Measurements from ENCODE around the gene IQCN. TPM values are rescaled to one million over a fixed set of nuclear protein-coding genes. Genes with fewer than 3 reads are reported as not detected.

The IQCN gene
- total RNA-seq, 2 experiments from 2014 or later, result 0.40 to 0.59 TPM

DNA sequence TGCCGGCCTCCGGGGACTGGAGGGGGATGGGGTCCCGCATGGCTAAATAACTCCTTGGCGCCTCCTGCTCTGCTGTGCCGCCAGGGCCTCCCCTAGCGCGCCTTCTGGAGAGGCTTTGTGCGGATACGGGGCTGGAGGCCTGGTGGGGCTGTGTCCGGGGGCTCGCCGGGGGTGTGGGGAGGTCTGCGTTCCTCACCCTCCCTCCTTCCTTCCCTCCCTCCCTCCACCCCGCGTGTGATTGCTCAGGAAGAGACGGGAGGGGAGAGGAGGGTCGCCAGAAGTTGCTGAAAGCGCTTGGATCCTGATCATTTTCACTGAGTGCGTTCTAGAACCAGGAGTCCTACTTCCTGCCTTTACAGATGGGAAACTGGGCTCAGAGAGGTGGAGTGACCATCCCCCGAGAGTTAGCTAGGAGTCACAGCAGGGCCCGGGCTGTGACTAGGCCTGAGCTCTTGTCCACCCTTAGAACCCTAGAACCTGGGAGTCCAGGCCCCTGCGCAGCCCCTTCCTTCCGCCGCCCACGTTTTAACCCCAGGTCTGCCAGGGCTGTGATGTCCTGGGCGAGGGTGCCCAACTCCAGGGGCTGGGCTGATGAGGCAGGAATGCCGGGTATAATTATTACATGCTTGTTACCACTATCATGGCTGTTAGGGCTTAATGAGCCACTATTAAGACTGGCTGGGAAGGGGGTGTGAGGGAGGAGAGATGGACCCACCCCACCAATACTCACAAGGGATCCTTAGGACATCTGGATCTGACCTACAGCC is 8.0 kb upstream of the IQCN start:
- ChIA-PET POLR2A (interaction anchor here (0.5 to 6.6 kb wide), 19 partner anchors 10 to 764 kb away, joined by 3 to 281 read pairs (median 5); partner anchors contain the start of genes LSM4, MPV17L2, PGPEP1 and RAB3A), CTCF (interaction anchor here (1.3 to 8.0 kb wide), 7 partner anchors 9 to 78 kb away, joined by 4 to 155 read pairs (median 116); partner anchors contain the start of genes LSM4 and RAB3A)

DNA sequence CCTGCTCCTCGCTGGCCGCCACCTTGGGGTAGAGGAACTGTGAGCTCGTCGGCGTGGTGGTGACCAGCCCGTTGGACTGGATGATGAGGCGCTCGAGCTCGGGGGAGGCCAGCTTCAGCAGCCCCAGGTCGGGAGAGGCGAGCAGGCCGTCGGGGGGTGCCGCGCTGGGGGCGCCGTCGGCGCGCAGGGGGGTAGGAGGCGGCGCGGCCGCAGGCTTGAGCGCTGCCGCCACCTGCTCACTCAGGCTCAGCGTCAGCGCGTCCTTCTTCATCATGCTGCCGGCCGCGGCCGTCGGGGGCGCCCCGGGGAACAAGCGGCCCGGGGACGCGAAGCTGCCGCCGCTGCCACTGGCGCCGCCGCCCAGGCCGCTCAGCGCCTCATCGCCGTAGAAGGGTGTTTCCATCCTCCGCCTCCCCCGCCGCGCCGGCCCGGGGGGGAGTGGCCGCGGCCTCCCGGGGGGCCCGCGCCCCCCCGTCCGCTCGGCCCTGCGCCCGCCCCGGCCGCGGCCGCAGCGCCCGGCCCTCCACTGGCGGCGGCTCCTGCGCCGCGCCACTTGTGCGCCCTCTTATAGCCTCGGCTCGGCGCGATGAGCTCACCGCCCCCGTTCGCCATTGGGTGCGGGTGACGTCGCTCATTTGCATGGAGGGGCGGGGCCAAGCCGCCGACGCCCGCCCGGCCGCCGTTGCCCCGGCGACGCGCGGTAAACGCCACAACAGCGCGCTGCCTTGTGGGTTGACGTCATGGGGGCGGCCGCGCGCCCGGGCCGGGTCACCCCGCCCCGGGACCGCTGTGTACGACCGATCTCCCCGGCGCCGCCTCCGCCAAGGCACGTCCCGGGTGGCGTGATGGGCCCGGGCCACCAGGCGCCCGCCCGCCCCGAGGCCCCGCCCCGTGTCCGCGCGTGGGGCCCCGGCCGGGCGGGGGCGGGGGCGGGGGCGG is 7.1 kb upstream of the IQCN start, which contains the start of gene JUND:
Gene JUND, minus strand, starts transcription at position 541 of the 939 bp plus-strand sequence. Its CDS starts 138 bp downstream, at position 403.
- ChIA-PET POLR2A (interaction anchor here (0.5 to 6.6 kb wide), 24 partner anchors 10 to 763 kb away, joined by 3 to 281 read pairs (median 5); partner anchors contain the start of genes LSM4, MPV17L2, PGPEP1 and RAB3A), CTCF (interaction anchor here (1.3 to 8.0 kb wide), 9 partner anchors 10 to 77 kb away, joined by 4 to 155 read pairs (median 30); partner anchors contain the start of genes LSM4, PGPEP1 and RAB3A)

DNA sequence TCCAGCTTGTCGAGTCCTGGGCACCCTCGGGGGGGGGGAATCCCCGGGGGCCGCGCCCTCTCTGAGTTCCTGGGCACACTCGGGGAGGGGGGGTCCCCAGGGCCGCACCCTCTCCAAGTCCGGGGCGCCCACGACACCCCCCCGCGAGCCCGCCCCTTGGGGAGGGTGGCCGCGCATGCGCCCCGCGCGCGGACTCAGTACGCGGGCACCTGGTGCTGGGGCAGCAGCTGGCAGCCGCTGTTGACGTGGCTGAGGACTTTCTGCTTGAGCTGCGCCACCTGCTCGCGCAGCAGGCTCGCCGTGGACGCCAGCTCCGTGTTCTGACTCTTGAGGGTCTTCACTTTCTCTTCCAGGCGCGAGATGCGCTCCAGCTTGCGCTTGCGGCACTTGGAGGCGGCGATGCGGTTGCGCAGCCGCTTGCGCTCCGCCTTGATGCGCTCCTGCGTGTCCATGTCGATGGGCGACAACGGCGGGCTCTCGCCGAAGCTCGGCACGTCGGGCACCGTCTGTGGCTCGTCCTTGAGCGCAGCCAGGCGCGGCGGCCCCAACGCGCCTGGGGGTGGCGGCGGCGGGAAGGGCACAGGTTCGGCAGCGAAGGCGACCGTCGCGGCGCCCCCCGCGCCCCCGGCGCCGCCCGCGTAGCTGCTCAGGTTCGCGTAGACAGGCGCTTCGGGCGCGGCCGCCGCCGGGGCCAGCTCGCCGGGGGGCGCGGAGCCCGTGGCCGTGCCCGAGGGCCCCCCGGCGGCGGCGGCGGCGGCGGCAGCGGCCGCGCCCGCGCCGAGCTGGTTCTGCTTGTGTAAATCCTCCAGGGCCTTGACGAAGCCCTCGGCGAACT is 6.2 kb upstream of the IQCN start:
- ChIA-PET CTCF (interaction anchor here (1.0 to 8.0 kb wide), 12 partner anchors 11 to 128 kb away, joined by 3 to 155 read pairs (median 27); partner anchors contain the start of genes LSM4, PGPEP1, PIK3R2 and RAB3A), POLR2A (interaction anchor here (0.6 to 6.6 kb wide), 17 partner anchors 11 to 558 kb away, joined by 3 to 281 read pairs (median 6); partner anchors contain the start of genes LSM4, RAB3A and SSBP4)

DNA sequence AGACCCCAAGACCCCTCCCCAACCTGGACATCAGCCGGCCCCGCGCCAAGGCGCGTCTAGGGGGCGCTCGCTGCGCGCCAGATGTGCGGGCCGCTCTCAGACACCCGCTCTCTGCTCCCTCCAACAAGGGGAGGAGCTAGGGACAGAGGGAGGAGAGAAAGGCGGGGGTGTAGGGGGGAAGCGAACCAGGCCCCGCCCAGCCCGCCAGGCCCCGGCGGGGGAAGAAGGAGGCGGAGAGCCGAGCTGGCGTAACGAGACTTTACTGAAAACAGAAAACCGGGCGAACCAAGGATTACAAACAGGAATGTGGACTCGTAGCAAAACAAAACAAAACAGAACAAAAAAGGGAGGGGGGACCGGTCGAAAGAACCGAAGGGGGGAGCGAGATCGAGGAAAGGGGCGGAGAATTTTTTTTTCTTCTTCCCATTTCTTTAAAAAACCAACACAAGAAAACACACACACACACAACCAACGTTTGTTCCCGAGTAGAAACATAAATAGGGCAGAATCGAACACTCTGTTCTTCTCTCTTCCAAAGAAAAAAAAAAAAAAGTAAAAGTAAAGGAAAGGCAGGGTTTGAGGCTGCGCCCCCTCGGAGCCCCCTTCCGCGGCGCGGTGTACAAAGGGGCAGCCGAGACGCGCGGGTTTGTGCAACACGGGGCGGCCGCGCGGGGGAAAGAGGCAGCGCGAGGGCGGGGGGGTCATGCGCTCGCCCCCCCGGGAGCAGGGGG is 5.4 kb upstream of the IQCN start:
- POLR2A ChIA-PET, result interaction anchor here (0.5 to 6.6 kb wide), 18 partner anchors 10 to 972 kb away, joined by 3 to 281 read pairs (median 6); partner anchors contain the start of genes LSM4, RAB3A and SSBP4
- CTCF ChIA-PET, result interaction anchor here (0.6 to 8.0 kb wide), 30 partner anchors 11 to 279 kb away, joined by 3 to 155 read pairs (median 6); partner anchors contain the start of genes LSM4, PGPEP1, PIK3R2 and RAB3A

DNA sequence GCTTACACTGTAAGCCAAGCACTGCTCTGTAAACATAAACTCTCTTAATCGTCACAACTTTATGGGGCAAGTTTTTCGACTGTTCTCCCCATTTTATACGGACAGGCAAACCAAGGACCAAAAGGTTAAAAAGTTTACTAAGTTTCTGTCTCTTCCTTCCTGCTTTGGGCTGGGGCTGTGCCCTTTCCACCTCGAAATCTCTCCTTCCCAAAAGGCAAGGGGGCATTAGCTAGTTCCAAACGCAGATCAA is 4.9 kb upstream of the IQCN start:
- ChIA-PET CTCF (interaction anchor here (0.6 to 8.0 kb wide), 24 partner anchors 11 to 279 kb away, joined by 3 to 155 read pairs (median 6); partner anchors contain the start of genes LSM4, PGPEP1 and RAB3A), POLR2A (interaction anchor here (0.6 to 6.6 kb wide), 12 partner anchors 9 to 971 kb away, joined by 3 to 281 read pairs (median 22); partner anchors contain the start of genes LSM4 and SSBP4)

DNA sequence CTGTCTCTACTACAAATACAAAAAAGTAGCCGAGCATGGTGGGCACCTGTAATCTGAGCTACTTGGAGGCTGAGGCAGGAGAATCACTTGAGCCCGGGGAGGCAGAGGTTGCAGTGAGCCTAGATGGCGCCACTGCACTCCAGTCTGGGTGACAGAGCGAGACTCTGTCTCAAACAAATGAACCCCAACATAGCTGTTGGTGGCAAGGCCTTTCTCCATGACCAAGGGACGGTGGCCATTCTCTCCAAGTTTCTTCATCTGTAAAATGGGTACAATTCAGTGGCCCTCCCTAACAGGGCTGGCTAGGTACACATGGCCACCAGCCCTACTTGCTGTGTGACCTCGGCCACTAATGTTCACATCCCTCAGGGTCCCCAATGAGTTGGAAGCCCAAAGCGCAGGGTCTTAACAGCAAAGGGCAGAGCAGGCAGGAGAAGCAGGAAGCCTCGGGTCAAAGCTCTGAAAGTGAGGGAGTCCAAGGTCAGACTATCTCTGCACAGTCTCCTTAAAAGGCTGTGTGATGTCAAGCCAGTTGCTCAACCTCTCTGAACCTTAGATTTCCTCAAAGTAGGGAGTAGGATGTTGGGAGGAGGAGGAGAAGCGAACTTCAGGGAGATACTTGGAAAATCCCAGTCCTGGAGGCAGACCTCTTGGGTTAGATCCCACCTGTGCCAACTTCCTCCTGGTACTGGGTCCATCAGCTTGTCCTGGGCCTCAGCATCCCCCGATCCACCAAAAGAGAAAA is 4.4 kb upstream of the IQCN start:
- POLR2A ChIA-PET, result interaction anchor here (0.8 to 6.6 kb wide), 8 partner anchors 13 to 139 kb away, joined by 3 to 281 read pairs (median 34); partner anchors contain the start of genes LSM4 and SSBP4
- CTCF ChIA-PET, result interaction anchor here (0.6 to 8.0 kb wide), 27 partner anchors 10 to 883 kb away, joined by 3 to 155 read pairs (median 6); partner anchors contain the start of genes LSM4, PGPEP1 and RAB3A

DNA sequence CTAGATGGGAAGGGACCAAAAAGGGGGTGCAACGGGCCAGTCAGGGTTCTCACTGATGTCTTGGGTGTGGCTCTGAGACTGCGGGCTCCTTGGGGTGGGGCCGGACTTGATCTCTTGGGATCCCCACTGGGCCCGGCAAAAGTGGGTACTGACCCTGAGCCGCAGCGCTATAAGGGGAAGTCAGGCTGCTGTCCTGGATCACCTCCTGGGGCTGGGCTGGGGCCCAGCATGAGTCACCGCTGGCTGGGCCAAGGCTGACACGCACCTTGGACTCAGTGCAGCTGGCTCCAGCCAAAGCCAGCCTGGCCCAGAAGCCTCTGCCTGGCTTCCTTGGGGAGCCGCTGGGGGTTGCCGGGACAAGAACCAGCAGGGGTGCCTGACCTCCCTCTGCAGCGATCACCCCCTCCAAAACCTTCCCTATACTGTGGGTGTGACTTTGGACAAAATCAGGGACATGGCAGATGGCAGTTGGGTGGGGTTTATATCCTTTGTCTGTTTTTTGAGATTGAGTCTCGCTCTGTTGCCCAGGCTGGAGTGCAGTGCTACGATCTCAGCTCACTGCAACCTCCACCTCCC is 617 bp upstream of the IQCN start:
- ChIA-PET POLR2A (interaction anchor here (1.2 kb wide), 1 partner anchor 35 kb away, joined by 5 read pairs; no protein-coding TSS in a partner anchor), CTCF (interaction anchor here (1.4 to 8.0 kb wide), 3 partner anchors 31 to 53 kb away, joined by 3 to 155 read pairs (median 148); partner anchors contain the start of gene LSM4)

DNA sequence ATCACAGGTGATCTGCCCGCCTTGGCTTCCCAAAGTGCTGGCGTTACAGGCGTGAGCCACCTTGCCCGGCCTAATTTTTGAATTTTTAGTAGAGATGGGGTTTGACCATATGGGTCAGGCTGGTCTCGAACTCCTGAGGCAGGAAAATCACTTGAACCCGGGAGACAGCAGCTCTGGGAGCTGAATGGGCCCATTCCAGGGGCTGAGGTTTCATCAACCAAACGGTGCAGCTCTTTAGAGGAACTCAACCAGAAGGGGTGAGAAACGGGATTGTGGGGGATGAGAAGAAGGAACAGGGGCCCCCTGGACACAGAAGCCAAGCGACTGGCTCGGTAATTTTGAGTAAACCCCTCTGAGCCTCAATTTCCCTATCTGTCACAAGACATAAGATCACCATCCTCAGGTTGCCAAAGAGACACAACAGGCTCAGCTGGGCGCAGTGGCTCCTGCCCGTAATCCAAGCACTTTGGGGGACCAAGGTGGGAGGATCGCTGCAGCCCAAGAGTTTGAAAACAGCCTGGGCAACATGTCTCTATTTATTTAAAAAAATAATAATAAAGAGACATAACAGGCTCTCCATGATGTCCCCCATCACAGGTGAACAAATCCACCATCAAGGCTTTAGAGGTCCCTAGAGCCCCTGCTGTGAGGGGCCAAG is 562 bp downstream of the IQCN start:
- POLR2A ChIA-PET, result interaction anchor here (0.6 kb wide), 1 partner anchor 58 kb away, joined by 4 read pairs; no protein-coding TSS in a partner anchor

DNA sequence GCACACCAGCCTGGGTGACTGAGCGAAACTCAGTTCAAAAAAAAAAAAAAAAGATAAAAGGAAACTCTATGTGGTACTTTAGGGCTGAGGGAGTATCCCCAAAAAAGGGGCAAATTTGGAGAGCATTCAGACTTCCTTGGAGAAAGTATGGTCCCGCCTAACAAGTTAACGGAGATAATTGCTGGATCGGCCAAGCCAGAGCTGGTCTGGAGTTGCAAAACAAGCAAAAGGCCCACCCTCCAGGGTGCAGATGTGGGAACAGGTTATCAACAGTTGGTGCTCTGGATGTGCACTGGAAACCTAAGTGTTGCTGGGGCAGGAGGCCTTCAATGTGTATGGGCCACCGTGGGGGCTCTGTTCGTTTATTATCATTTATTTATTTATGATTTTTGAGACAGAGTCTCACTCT is 2.8 kb downstream of the IQCN start:
- ChIA-PET POLR2A (interaction anchor here (0.6 kb wide), 1 partner anchor 33 kb away, joined by 3 read pairs; no protein-coding TSS in a partner anchor), CTCF (interaction anchor here (0.9 to 2.9 kb wide), 3 partner anchors 50 to 57 kb away, joined by 3 to 13 read pairs (median 4); no protein-coding TSS in a partner anchor)

More for the DNA sequence above, 562 bp downstream of the IQCN start:
- CTCF ChIA-PET, result interaction anchor here (0.5 to 2.9 kb wide), 5 partner anchors 32 to 66 kb away, joined by 3 to 13 read pairs (median 3); no protein-coding TSS in a partner anchor

DNA sequence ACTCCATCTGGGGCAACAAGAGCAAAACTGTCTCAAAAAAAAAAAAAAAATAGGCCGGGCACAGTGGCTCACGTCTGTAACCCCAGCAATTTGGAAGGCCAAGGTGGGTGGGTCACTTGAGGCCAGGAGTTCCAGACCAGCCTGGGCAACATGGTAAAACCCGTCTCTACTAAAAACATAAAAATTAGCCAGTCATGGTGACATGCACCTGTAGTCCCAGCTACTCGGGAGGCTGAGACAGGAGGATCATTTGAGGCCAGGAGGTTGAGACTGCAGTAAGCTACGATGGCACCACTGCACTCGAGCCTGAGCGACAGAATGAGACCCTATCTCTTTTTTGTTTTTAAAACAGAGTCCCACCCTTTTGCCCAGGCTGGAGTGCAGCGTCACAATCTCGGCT is 3.9 kb downstream of the IQCN start:
- POLR2A ChIA-PET, result interaction anchor here (0.6 to 1.2 kb wide), 4 partner anchors 9 to 1622 kb away, joined by 3 to 4 read pairs (median 4); no protein-coding TSS in a partner anchor
- CTCF ChIA-PET, result interaction anchor here (0.7 to 4.7 kb wide), 2 partner anchors 8 to 21 kb away, joined by 3 to 24 read pairs; no protein-coding TSS in a partner anchor

DNA sequence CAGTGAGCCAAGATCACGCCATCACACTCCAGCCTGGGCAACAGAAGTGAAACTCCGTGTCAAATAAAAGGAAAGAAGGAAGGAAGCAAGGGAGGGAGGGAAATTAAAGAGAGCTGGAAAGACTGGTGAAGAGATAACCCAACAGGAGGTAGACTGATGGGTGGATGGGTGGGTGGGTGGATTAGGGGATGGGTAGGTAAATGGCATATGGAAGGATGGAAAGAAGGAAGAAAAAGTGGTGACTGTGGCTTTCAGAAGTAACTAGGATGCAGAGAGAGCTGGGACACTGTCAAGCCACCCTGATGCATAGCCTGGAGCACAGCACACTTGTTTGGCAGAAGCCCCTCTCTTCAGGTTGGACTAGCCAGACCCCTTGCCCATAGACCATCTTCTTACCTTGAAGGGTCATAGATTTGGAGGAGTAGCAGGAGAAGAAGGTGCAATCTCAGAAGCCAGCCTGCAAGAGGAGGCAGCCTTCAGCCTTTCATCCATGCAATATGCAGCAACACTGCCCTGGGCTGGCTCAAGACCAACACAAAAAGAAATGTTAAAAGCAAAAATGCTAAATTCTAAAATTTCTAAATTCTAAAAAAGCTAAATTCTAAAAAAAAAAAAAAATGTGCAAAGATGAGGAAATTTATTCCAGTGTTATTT is 5.1 kb downstream of the IQCN start:
- CTCF ChIA-PET, result interaction anchor here (0.7 to 4.7 kb wide), 2 partner anchors 9 to 59 kb away, joined by 4 to 24 read pairs; no protein-coding TSS in a partner anchor
- POLR2A ChIA-PET, result interaction anchor here (1.2 kb wide), 1 partner anchor 58 kb away, joined by 4 read pairs; no protein-coding TSS in a partner anchor

DNA sequence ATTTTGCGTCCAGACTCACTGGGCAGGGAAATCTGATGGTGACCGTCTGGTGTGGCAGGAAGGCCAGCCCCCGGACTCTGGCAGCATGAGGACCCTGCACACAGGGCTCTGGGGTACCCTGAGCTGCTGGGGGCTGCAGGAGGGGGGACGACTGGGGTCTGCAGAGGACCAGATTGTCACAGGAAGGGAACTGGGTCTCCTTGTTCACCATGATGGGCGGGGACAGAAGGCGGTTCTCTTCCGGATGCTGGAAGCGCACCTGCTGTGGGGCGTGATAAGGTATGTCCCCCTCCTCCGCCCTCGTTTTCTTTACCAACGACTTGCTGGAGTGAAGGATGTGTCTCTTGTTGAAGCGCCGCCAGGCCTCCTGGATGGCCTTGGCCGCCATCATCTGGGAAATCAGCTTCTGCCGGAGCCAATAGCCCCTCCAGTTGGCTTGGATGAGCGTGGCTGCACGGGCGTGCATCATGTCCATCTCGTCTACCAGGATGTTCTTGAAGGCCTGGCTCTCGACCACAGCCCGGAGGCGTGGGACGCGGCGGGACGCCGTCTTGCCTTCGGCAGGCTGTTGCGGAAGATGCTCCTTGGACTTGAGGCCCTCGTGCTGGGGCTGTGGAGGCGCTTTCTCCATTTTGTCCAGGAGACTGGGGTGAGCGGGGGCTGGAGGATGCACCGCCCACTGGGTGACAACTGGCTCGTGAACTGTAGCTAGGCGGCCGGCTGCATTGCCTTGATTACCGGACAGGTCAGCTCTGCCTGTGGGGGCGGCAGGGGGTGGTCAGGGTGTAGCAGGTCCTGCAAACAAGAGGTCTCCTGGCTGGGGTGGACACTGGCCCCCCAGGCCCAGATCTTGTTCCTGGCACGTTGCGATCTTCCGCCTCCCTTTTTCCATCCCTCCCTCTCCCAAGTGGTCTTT is 7.2 kb downstream of the IQCN start:
- POLR2A ChIA-PET, result no interaction called here
- CTCF ChIA-PET, result interaction anchor here (4.7 kb wide), 1 partner anchor 12 kb away, joined by 24 read pairs; no protein-coding TSS in a partner anchor

DNA sequence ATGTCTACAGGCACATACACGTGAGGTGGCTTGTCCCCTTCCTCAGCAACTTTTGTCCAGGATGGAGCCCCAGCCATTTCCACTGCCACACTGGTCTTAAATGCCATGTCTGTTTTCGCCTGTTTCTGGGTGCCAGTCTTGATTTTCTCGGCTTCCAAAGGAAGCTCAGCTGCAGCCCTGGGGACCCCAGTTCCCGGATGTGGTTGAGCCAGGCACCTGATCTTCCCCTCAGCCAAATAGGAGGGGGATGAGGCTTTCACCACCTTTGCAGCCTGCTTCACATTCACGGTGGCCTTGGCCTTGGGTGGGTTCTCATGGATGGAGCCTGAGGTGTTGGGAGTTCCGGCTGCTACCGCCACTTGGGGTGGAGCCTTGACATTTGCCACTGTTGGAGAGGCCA is 8.7 kb downstream of the IQCN start:
- ChIA-PET POLR2A (no interaction called here), CTCF (no interaction called here)
